Measurements from ENCODE around the gene ADCY4.

- TF ChIP-seq EZH2phosphoT487 (IDR thresholded peaks at IDR 0.05; ENCODE audit: insufficient read depth, low read depth) (no peak), EZH2 (IDR thresholded peaks at IDR 0.05; ENCODE audit: insufficient read depth, poor library complexity, severe bottlenecking) (no peak)
Observed at GRCh38 chr14:24370748-24371147, 35.9 kb upstream of the ADCY4 start.

Measured in GM23248 (cell line).